Choroid plexus epithelial cell (primary cell): ENCODE measurements around the gene DPP10.

Experiments used
- DNase-seq: peaks from one replicate; pipeline ENCODE4 v3.0.0-alpha.2; 2010; ENCODE audit warnings: low read depth
- H3K4me3 ChIP-seq: 2 replicates; pipeline ENCODE4 v1.5.1; 2011; ENCODE audit warnings: low read depth, mild to moderate bottlenecking, control low read depth, low read length, moderate library complexity
- CTCF ChIP-seq: conservative IDR thresholded peaks from 2 replicates; pipeline ENCODE4 v1.5.1; 2011; ENCODE audit warnings: low read depth, mild to moderate bottlenecking, control low read depth, inconsistent platforms, low read length, moderate library complexity

The DPP10 gene

GRCh38 chr2:115543461-115543860 is 1101.0 kb downstream of the DPP10 start:
- H3K4me3 ChIP-seq, result no peak overlapping the region
- no peak for TF ChIP-seq CTCF
- DNase-seq, result no peak

GRCh38 chr2:115549611-115550130 is 1107.2 kb downstream of the DPP10 start:
- DNase-seq, result peak; percentile 1
- H3K4me3 ChIP-seq, result no peak overlapping the region
- TF ChIP-seq CTCF, result no peak

- no peak overlapping the region for H3K4me3 ChIP-seq
- TF ChIP-seq CTCF, result no peak
- no peak for DNase-seq
Observed at GRCh38 chr2:115552726-115553125, 1110.3 kb downstream of the DPP10 start.

GRCh38 chr2:115554153-115554552 is 1111.7 kb downstream of the DPP10 start:
- DNase-seq, result no peak
- H3K4me3 ChIP-seq, result no peak overlapping the region
- TF ChIP-seq CTCF, result no peak

GRCh38 chr2:115558725-115559124 is 1116.3 kb downstream of the DPP10 start:
- DNase-seq, result no peak
- TF ChIP-seq CTCF, result no peak
- no peak overlapping the region for H3K4me3 ChIP-seq

GRCh38 chr2:115560666-115561065 is 1118.2 kb downstream of the DPP10 start:
- no peak for DNase-seq
- TF ChIP-seq CTCF, result no peak
- H3K4me3 ChIP-seq, result no peak overlapping the region

GRCh38 chr2:115568643-115569042 is 1126.2 kb downstream of the DPP10 start:
- DNase-seq, result no peak
- no peak for TF ChIP-seq CTCF
- no peak overlapping the region for H3K4me3 ChIP-seq
